ENCODE data around the gene ASPDH. TPM values are rescaled to one million over a fixed set of nuclear protein-coding genes. Genes with fewer than 3 reads are reported as not detected.

Gene ASPDH
- total RNA-seq, 1 experiment from 2014 or later = not detected

DNA sequence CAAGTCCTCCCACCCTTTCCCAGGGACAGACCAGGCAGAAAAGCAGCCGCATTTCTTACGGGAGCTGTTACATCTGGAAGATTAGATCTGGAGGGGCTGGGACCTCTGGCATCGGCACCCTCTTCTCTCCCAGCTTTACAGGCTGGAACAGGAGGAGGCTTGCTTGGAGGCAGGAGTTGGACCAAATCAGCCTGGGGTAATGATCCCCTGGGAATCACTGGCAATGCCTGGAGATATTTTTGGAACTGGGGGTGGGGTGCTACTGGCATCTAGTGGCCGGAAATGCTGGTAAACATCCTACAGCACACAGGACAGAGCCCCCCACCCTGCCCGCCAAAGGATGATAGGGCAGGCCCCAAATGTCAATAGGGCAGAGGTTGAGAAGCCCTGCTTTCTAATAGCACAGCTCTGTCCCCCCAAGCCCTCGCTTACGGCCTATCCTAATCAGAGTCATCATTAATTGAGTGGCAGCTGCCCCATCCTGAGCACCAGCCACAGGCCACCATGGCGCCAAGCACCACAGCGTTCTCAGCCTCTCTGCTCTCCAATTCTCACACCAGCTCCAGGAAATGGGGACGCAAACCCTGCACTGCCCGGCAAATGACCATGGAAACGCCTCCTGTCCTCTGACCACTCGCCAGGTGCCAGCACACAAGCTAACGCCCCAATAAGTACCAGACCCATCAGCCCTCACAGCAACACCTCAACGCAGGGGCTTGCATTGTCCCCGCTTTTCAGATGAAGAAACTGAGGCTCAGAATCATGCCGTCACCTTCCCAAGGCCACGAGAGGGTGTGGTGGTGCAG lies 33.9 kb upstream of the ASPDH start (continued):
- TF ChIP-seq, protein P1, sequence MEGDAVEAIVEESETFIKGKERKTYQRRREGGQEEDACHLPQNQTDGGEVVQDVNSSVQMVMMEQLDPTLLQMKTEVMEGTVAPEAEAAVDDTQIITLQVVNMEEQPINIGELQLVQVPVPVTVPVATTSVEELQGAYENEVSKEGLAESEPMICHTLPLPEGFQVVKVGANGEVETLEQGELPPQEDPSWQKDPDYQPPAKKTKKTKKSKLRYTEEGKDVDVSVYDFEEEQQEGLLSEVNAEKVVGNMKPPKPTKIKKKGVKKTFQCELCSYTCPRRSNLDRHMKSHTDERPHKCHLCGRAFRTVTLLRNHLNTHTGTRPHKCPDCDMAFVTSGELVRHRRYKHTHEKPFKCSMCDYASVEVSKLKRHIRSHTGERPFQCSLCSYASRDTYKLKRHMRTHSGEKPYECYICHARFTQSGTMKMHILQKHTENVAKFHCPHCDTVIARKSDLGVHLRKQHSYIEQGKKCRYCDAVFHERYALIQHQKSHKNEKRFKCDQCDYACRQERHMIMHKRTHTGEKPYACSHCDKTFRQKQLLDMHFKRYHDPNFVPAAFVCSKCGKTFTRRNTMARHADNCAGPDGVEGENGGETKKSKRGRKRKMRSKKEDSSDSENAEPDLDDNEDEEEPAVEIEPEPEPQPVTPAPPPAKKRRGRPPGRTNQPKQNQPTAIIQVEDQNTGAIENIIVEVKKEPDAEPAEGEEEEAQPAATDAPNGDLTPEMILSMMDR (IDR thresholded peaks at IDR 0.05 in 2 of 3, conservative IDR thresholded peaks at IDR 0.05 in 1 of 3; ENCODE audit: borderline replicate concordance in 1 of 3, insufficient read depth in 1 of 3, low read depth in 2 of 3, low read length in 2 of 3) = no peak; a peak in 1 of 6 replicates
- TF ChIP-seq, protein P2, sequence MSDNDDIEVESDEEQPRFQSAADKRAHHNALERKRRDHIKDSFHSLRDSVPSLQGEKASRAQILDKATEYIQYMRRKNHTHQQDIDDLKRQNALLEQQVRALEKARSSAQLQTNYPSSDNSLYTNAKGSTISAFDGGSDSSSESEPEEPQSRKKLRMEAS (IDR thresholded peaks at IDR 0.05) = no peak
- TF ChIP-seq EGR1 (IDR thresholded peaks at IDR 0.05; ENCODE audit: low read depth) (no peak), CBX3 (IDR thresholded peaks at IDR 0.05; ENCODE audit: low read depth) (no peak), ZFX (IDR thresholded peaks at IDR 0.05) (no peak), FOSL1 (IDR thresholded peaks at IDR 0.05; ENCODE audit: low read depth) (no peak)
- TF ChIP-seq, protein P3, sequence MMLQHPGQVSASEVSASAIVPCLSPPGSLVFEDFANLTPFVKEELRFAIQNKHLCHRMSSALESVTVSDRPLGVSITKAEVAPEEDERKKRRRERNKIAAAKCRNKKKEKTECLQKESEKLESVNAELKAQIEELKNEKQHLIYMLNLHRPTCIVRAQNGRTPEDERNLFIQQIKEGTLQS (IDR thresholded peaks at IDR 0.05) = no peak

DNA sequence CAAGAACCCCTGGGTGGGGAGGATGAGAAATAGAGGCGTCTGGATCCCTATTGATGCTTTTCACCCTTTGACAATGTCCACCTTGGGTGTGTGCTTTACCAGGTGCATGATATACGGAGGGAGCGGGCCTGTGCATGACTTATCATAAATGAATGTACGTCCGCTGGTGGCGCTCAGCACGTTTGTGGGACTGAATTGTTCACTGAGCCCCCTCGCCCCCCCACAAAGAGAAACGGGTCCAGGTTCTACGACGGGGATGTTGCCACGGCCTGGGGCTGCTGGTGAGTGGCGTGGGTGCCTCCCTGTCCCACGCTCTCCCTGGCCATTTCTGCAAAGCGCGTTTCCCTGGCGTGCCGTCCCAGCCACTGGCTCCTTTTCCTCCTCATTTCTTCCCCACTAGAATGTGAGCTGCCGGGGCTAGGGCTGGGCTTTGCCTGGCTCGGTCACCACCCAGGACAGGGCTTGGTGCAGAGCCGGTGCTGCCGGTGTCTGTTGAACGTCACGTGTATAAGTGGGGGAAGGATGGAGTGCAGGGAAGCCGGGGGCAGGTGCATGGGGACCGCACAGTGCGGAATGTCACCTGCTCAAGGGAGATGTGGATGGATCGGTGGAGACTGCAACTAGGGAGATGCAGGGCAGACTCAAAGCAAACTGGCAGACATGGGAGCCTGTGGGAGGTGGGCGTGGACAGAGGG lies 33.0 kb upstream of the ASPDH start:
- intact Hi-C loops (cut with micrococcal nuclease) = no loop called here

More for the DNA sequence above, 33.0 kb upstream of the ASPDH start:
- no peaks in the 10 kb centered on the region for H3K27me3 ChIP-seq (ENCODE audit: insufficient read depth, low read length)
- H3K4me3 ChIP-seq (replicated peaks in 1 of 2; ENCODE audit: low read depth in 1 of 2, low read length in 2 of 2) = no peak overlapping the region
- POLR2A ChIA-PET = no interaction called here
- H3K4me1 ChIP-seq (ENCODE audit: control insufficient read depth in 1 of 2, insufficient read depth in 2 of 2, low read length in 2 of 2) = no peaks in the 10 kb centered on the region
- no peak overlapping the region for H3K4me2 ChIP-seq (ENCODE audit: low read length)
- BruUV-seq (replicated peaks) = no TSS peak
- H3K27ac ChIP-seq (ENCODE audit: low read depth, low read length) = no peak overlapping the region
- CTCF ChIA-PET = interaction anchor here (1.7 kb wide), 1 partner anchor 10 kb away, joined by 6 read pairs; no protein-coding TSS in a partner anchor
- H3K79me2 ChIP-seq (ENCODE audit: insufficient read depth, low read length) = no peaks in the 10 kb centered on the region
- H3K36me3 ChIP-seq (ENCODE audit: control insufficient read depth in 1 of 2, insufficient read depth in 2 of 2, low read length in 2 of 2) = no peaks in the 10 kb centered on the region
- no peak for ATAC-seq
- H3K9me3 ChIP-seq (ENCODE audit: control insufficient read depth in 1 of 2, insufficient read depth in 1 of 2, low read depth in 1 of 2, low read length in 2 of 2) = no peaks in the 10 kb centered on the region
- H3K9ac ChIP-seq (ENCODE audit: low read length) = no peak overlapping the region
- H2AFZ ChIP-seq (ENCODE audit: low read depth, low read length, poor library complexity, severe bottlenecking) = no peak overlapping the region
- RAD21 ChIA-PET (ENCODE audit: low non-redundant PET in 1 of 2, low total read pairs in 2 of 2, uncharacterized antibody in 2 of 2, unreplicated experiment in 2 of 2) = no interaction called here
- no peak for TF ChIP-seq RAD21 (IDR thresholded peaks at IDR 0.05; ENCODE audit: low read depth)
- no peak for TF ChIP-seq POLR2A (IDR thresholded peaks at IDR 0.05; ENCODE audit: borderline replicate concordance, extremely low read depth, insufficient read depth, insufficient read length)
- no peak for DNase-seq (ENCODE audit: low read depth, low spot score)
- no peaks in the 10 kb centered on the region for H3K9me2 ChIP-seq (ENCODE audit: insufficient read depth)
- no peaks in the 10 kb centered on the region for H4K20me1 ChIP-seq (ENCODE audit: insufficient read depth)
